ENCODE data around the gene LIX1L.

Gene LIX1L

GRCh38 chr1:145893306-145894055, 64.3 kb downstream of the LIX1L start:
- no peaks in the 10 kb centered on the region for H3K9me3 Mint-ChIP-seq
- H3K4me3 Mint-ChIP-seq: no peak overlapping the region
- no peak overlapping the region for H3K27ac Mint-ChIP-seq

DNA sequence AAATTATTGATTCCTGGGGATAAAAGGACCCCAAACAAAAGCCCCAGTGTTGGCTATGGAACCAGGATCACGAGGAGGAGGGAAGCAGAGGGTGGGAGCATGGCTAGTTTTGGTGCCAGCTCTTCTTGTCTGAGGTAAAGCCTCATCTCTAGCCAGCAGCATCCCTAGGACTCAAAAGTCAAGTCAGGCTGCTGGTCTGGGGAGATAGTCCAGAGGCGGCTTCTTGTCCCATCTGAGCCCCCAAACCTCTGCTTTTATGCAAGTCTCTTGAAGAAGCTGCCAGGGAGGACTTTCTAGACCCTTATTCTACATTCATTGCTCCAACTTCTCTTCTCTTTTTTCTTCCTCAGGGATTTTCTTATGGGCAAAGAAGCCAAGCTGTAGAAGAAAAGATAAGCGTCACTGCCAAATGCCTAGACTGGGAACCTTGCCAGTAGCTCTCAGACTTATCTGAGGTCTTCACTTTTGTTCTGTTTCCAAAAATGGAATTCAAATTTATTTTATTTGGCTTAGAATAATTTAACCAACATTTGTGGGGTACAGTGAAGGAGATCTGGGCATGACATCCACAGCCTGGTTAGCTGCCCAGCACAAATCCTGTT, 65.2 kb downstream of the LIX1L start:
- Mint-ChIP-seq H3K4me3 (no peak overlapping the region), H3K4me1 (no peaks in the 10 kb centered on the region), H3K36me3 (peaks cover 13 to 21% of the 10 kb centered on the region in 2 donors), H3K27ac (no peak overlapping the region), H3K9me3 (no peaks in the 10 kb centered on the region), H3K27me3 (no peaks in the 10 kb centered on the region)
- ATAC-seq (replicated peaks) (no peak), DNase-seq (no peak)

More at GRCh38 chr1:145893306-145894055, 64.3 kb downstream of the LIX1L start:
- peaks cover 16 to 25% of the 10 kb centered on the region in 2 donors for H3K36me3 Mint-ChIP-seq
- H3K4me1 Mint-ChIP-seq: no peaks in the 10 kb centered on the region
- no peaks in the 10 kb centered on the region for H3K27me3 Mint-ChIP-seq
- no peak for DNase-seq
- no peak for ATAC-seq (replicated peaks)

- Mint-ChIP-seq H3K4me1 (peaks cover under 1 to 1% of the 10 kb centered on the region in 2 donors), H3K4me3 (no peak overlapping the region), H3K27me3 (no peaks in the 10 kb centered on the region), H3K27ac (no peak overlapping the region), H3K36me3 (peaks cover 10 to 14% of the 10 kb centered on the region in 2 donors), H3K9me3 (no peaks in the 10 kb centered on the region)
- peak; percentile 55 to 76 for ATAC-seq (replicated peaks)
- DNase-seq: peak; percentile 12
Observed at GRCh38 chr1:145891587-145892485, 66.0 kb downstream of the LIX1L start.

DNA sequence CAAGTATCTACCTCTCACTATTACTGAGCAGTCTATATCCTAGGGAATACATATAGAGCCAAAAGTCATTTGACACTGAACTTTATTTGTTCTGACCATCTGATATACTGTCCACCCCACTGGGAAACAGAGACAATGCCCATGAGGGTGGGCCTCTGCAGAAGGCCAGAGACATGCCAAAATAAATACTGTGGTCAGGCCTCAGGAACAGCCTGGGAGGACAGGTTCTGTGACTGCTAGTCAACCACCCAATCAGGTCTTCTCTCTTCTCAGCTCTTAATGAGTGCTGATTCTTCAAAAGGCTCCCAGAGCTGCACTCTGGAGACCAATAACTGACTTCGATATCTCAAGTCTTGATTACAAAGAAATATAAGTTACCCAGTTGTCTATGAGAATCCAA, 66.7 kb downstream of the LIX1L start:
- no peak overlapping the region for H3K27ac Mint-ChIP-seq
- ATAC-seq (replicated peaks): no peak
- no peaks in the 10 kb centered on the region for H3K9me3 Mint-ChIP-seq
- no peak overlapping the region for H3K4me3 Mint-ChIP-seq
- H3K36me3 Mint-ChIP-seq: peaks cover 6 to 9% of the 10 kb centered on the region in 2 donors
- no peak for DNase-seq
- peaks cover 2 to 8% of the 10 kb centered on the region in 2 donors for H3K4me1 Mint-ChIP-seq
- no peaks in the 10 kb centered on the region for H3K27me3 Mint-ChIP-seq

- Mint-ChIP-seq H3K4me1 (peaks cover 9 to 23% of the 10 kb centered on the region in 2 donors), H3K27me3 (peaks cover 6 to 8% of the 10 kb centered on the region in 2 donors), H3K27ac (no peak overlapping the region), H3K4me3 (no peak overlapping the region), H3K36me3 (peaks cover 2 to 7% of the 10 kb centered on the region in 2 donors), H3K9me3 (no peaks in the 10 kb centered on the region)
- DNase-seq: no peak
- ATAC-seq (replicated peaks): no peak
Observed at GRCh38 chr1:145889722-145890121, 68.1 kb downstream of the LIX1L start.

DNA sequence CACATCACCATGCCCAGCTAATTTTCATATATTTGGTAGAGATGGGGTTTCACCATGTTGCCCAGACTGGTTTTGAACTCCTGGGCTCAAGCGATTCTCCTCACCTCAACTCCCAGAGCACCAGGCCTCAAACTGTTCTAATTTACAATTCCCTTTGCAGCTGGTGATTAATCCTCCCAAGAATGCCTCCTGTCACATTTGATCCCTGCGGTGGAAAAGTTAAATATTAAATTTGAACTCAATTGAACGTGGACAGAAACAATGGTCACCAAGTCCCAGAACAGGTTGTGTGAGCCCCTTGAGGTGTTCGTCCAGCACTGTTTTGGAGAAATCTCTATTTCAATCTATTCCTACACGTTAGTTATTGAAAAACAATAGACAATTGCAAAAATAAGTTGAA, 70.2 kb downstream of the LIX1L start:
- no peak for DNase-seq
- Mint-ChIP-seq H3K36me3 (no peaks in the 10 kb centered on the region), H3K4me3 (no peak overlapping the region), H3K9me3 (no peaks in the 10 kb centered on the region), H3K27ac (no peak overlapping the region), H3K4me1 (peaks cover 12 to 31% of the 10 kb centered on the region in 2 donors), H3K27me3 (peaks cover 15 to 21% of the 10 kb centered on the region in 2 donors)
- ATAC-seq (replicated peaks): no peak

- DNase-seq (no peak), ATAC-seq (replicated peaks) (no peak)
- H3K27me3 Mint-ChIP-seq: peaks cover 16 to 21% of the 10 kb centered on the region in 2 donors
- no peaks in the 10 kb centered on the region for H3K9me3 Mint-ChIP-seq
- peaks cover 12 to 36% of the 10 kb centered on the region in 2 donors for H3K4me1 Mint-ChIP-seq
- H3K27ac Mint-ChIP-seq: peak overlapping the region; percentile 71
- no peaks in the 10 kb centered on the region for H3K36me3 Mint-ChIP-seq
- H3K4me3 Mint-ChIP-seq: peak overlapping the region in 1 of 2 donors; percentile 55
Observed at GRCh38 chr1:145886816-145887215, 71.0 kb downstream of the LIX1L start.

DNA sequence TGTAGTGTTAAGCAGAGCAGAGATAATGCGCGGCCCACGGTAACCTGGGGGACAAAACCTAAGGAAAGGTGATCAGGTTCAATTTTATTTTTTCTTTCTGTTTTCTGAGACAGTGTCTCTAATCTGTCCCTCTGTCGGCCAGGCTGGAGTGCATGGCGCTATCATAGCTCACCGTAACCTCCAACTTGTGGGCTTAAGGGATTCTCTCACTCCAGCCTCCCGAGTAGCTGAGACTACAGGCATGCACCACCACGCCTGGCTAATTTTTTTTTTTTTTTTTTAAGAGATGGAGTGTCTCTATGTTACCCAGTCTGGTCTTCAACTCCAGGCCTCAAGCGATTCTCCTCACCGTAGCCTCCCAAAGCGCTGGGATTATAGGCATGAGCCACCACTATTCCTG, 71.4 kb downstream of the LIX1L start:
- no peak for ATAC-seq (replicated peaks)
- peaks cover 12 to 36% of the 10 kb centered on the region in 2 donors for H3K4me1 Mint-ChIP-seq
- H3K36me3 Mint-ChIP-seq: no peaks in the 10 kb centered on the region
- no peak overlapping the region for H3K27ac Mint-ChIP-seq
- H3K9me3 Mint-ChIP-seq: no peaks in the 10 kb centered on the region
- peak overlapping the region; percentile 67 to 89 for H3K4me3 Mint-ChIP-seq
- H3K27me3 Mint-ChIP-seq: peaks cover 16 to 21% of the 10 kb centered on the region in 2 donors
- DNase-seq: no peak

- H3K27ac Mint-ChIP-seq: peak within 1 kb of the TSS; percentile 5
- DNase-seq: peak; percentile 81
- H3K36me3 Mint-ChIP-seq: no peaks in the 10 kb centered on the region
- peaks cover 16 to 21% of the 10 kb centered on the region in 2 donors for H3K27me3 Mint-ChIP-seq
- H3K4me1 Mint-ChIP-seq: peaks cover 12 to 36% of the 10 kb centered on the region in 2 donors
- peak; percentile 100 for ATAC-seq (replicated peaks)
- H3K4me3 Mint-ChIP-seq: peak within 1 kb of the TSS; percentile 67 to 89
- no peaks in the 10 kb centered on the region for H3K9me3 Mint-ChIP-seq
Observed at GRCh38 chr1:145885738-145886287, 72.0 kb downstream of the LIX1L start, which contains the start of gene ANKRD35. TSS of gene ANKRD35 (minus strand) at chr1:145885866. CDS start at chr1:145885758, 108 bp downstream.

GRCh38 chr1:145884675-145885074, 73.1 kb downstream of the LIX1L start:
- DNase-seq (no peak), ATAC-seq (replicated peaks) (no peak)
- no peaks in the 10 kb centered on the region for H3K36me3 Mint-ChIP-seq
- peak overlapping the region; percentile 5 for H3K27ac Mint-ChIP-seq
- H3K9me3 Mint-ChIP-seq: no peaks in the 10 kb centered on the region
- H3K27me3 Mint-ChIP-seq: peaks cover 16 to 21% of the 10 kb centered on the region in 2 donors
- H3K4me3 Mint-ChIP-seq: peak overlapping the region; percentile 9 to 67
- H3K4me1 Mint-ChIP-seq: peaks cover 12 to 36% of the 10 kb centered on the region in 2 donors

Data from stimulated activated naive B cell treated with anti-CD40 and anti-IgM and Interleukin-4, amounts not matched to agents 10 μg/mL and 1 μg/mL and 100 μg/mL, for 72 hours (primary cell).